Spleen (tissue), 11 donors: ENCODE results near the gene MCC. TPM values are rescaled to one million over a fixed set of nuclear protein-coding genes. Genes with fewer than 3 reads are reported as not detected.
A peak's percentile ranks its signal among the peaks of the same experiment; 100 is the strongest.

Source experiments
- DNase-seq: peaks from one replicate; pipeline ENCODE4 v3.0.0-alpha.2; 2020
- H3K27ac ChIP-seq, 8 donors: fragments of 200-600 bp; sonication (generic) in 7 of 8; 1 replicate in 4 of 8; 2 replicates in 4 of 8; pipeline versions ENCODE4 v1.5.0 to v1.8.0; 2016 to 2021; ENCODE audit warnings: inconsistent platforms in 4 of 8, mild to moderate bottlenecking in 4 of 8, moderate library complexity in 1 of 8
- H3K27me3 ChIP-seq, 7 donors: fragments of 200-600 bp; sonication (generic) in 6 of 7; replicated peaks in 1 of 7; 1 replicate in 4 of 7; 2 replicates in 3 of 7; pipeline versions ENCODE4 v1.5.0 to v1.8.0; 2016 to 2021; ENCODE audit warnings: inconsistent platforms in 3 of 7, mild to moderate bottlenecking in 1 of 7
- H3K36me3 ChIP-seq, 6 donors: fragments of 200-600 bp; sonication (generic) in 5 of 6; 1 replicate in 4 of 6; 2 replicates in 2 of 6; pipeline versions ENCODE4 v1.5.0 to v1.8.0; 2016 to 2021; ENCODE audit warnings: inconsistent platforms in 2 of 6
- H3K4me1 ChIP-seq, 6 donors: fragments of 200-600 bp; sonication (generic) in 5 of 6; 1 replicate in 3 of 6; 2 replicates in 3 of 6; pipeline versions ENCODE4 v1.5.0 to v1.8.0; 2016 to 2021; ENCODE audit warnings: inconsistent platforms in 3 of 6
- H3K4me3 ChIP-seq, 8 donors: fragments of 200-600 bp; sonication (generic) in 7 of 8; 1 replicate in 4 of 8; 2 replicates in 4 of 8; pipeline versions ENCODE4 v1.5.0 to v1.8.0; 2016 to 2021; ENCODE audit warnings: inconsistent platforms in 4 of 8, mild to moderate bottlenecking in 4 of 8, moderate library complexity in 2 of 8
- H3K9me3 ChIP-seq, 8 donors: fragments of 200-600 bp; sonication (generic) in 7 of 8; 1 replicate in 4 of 8; 2 replicates in 4 of 8; pipeline versions ENCODE4 v1.5.0 to v1.8.0; 2016 to 2021; ENCODE audit warnings: inconsistent platforms in 4 of 8
- POLR2A ChIP-seq, 3 donors: fragments of 450-650 bp; IDR thresholded peaks; one replicate each; pipeline ENCODE4 v1.5.1; 2017; ENCODE audit warnings: antibody characterized with exemption in 3 of 3, mild to moderate bottlenecking in 1 of 3
- POLR2AphosphoS5 ChIP-seq, 3 donors: sonication (generic); formaldehyde crosslinking; IDR thresholded peaks; one replicate each; pipeline ENCODE4 v1.5.1; 2017; ENCODE audit warnings: antibody characterized with exemption in 3 of 3
- WGBS, 5 donors: extraction: QIAGEN DNeasy Blood & Tissue Kit in 3 of 5; methylation state at CpG; one replicate each; pipeline versions ENCODE4 v1.1.5 to v1.1.7; 2013 to 2018; 5-methylcytosine and 5-hydroxymethylcytosine counted together
- intact Hi-C: fragments of 100-400 bp; cut with DNase I; formaldehyde crosslinking; loops from one replicate; pipeline ENCODE4 v1.15.0; 2023; ENCODE audit warnings: low total_unique reads
- polyA plus RNA-seq, 3 donors: library from polyadenylated mRNA; stranded (reverse); fragments of 200-250 nt; gene quantifications; one replicate each; pipeline ENCODE4 v1.2.1, GENCODE V29; 2013
- total RNA-seq, 7 donors: library from RNA; depleted of rRNA in 3 of 7; stranded (reverse); fragments of >200 nt in 3 of 7; fragmentation: NEBNext Ultra II Directional in 4 of 7; extraction: Animal tissue kit (Norgen Biotek cat#: 25700) in 4 of 7; gene quantifications; one replicate each; pipeline versions ENCODE4 v1.1.0 to v1.2.1, GENCODE V29; 2016 to 2021
- TF ChIP-seq, protein P1 (sequence below), 11 experiments: fragments of 200-600 bp in 7 of 11; fragments of 450-650 bp in 4 of 11; sonication (generic) in 4 of 11; IDR thresholded peaks in 8 of 11; conservative IDR thresholded peaks in 3 of 11; 1 replicate in 7 of 11; 2 replicates in 4 of 11; pipeline versions ENCODE4 v1.4.0 to v1.8.0; 2016 to 2021; ENCODE audit warnings: antibody characterized with exemption in 11 of 11, inconsistent platforms in 4 of 11, mild to moderate bottlenecking in 1 of 11
- donor health status: healthy with polysubstance abuse.
- donor health status: DM: no; HTN: no; CAD: no; lungs with moderate emphysema.
- donor health status: DM: no; HTN: no; CAD: no.
- donor health status: Bipolar disorder and iron deficiency.
- donor health status: healthy.
- donor health status: DM: no; HTN: no; CAD: no.
- donor health status: DM: yes; HTN: yes; CAD: no.

MCC gene
- total and polyA plus RNA-seq, 10 donors = 1.3 to 32.8 (median 15.8) TPM

- WGBS, 5 donors = 53 to 62% (median 55%) methylated on average over 6 of the region's 6 CpGs
- intact Hi-C loops = no loop called here
- H3K27ac ChIP-seq = no peak overlapping the region
These were observed 429.5 kb downstream of the MCC start for GRCh38 chr5:113058706-113059226.

GRCh38 chr5:113058269-113058668 is 430.0 kb downstream of the MCC start:
- 87 to 92% (median 91%) methylated on average over 5 of the region's 5 CpGs for WGBS, 5 donors
- no peak overlapping the region for H3K4me3 ChIP-seq
- DNase-seq = peak; percentile 41
- no peaks in the 10 kb centered on the region for H3K27me3 ChIP-seq
- intact Hi-C loops = no loop called here
- H3K27ac ChIP-seq = no peak overlapping the region
- H3K36me3 ChIP-seq = peaks cover 0 to 12% (median 0%) of the 10 kb centered on the region in 6 donors
- no peaks in the 10 kb centered on the region for H3K9me3 ChIP-seq
- peaks cover 0 to 16% (median 0%) of the 10 kb centered on the region in 6 donors for H3K4me1 ChIP-seq
- TF ChIP-seq, protein P1, sequence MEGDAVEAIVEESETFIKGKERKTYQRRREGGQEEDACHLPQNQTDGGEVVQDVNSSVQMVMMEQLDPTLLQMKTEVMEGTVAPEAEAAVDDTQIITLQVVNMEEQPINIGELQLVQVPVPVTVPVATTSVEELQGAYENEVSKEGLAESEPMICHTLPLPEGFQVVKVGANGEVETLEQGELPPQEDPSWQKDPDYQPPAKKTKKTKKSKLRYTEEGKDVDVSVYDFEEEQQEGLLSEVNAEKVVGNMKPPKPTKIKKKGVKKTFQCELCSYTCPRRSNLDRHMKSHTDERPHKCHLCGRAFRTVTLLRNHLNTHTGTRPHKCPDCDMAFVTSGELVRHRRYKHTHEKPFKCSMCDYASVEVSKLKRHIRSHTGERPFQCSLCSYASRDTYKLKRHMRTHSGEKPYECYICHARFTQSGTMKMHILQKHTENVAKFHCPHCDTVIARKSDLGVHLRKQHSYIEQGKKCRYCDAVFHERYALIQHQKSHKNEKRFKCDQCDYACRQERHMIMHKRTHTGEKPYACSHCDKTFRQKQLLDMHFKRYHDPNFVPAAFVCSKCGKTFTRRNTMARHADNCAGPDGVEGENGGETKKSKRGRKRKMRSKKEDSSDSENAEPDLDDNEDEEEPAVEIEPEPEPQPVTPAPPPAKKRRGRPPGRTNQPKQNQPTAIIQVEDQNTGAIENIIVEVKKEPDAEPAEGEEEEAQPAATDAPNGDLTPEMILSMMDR (IDR thresholded peaks at IDR 0.05 in 8 of 11, conservative IDR thresholded peaks at IDR 0.05 in 3 of 11) = no peak
- TF ChIP-seq POLR2AphosphoS5 (IDR thresholded peaks at IDR 0.05) = no peak
- TF ChIP-seq POLR2A (IDR thresholded peaks at IDR 0.05) = no peak

More at GRCh38 chr5:113058706-113059226, 429.5 kb downstream of the MCC start:
- no peak overlapping the region for H3K4me3 ChIP-seq
- H3K4me1 ChIP-seq = peaks cover 0 to 16% (median 0%) of the 10 kb centered on the region in 6 donors
- H3K27me3 ChIP-seq = no peaks in the 10 kb centered on the region
- H3K36me3 ChIP-seq = peaks cover 0 to 13% (median 0%) of the 10 kb centered on the region in 6 donors
- H3K9me3 ChIP-seq = no peaks in the 10 kb centered on the region
- no peak for DNase-seq
- TF ChIP-seq POLR2A (IDR thresholded peaks at IDR 0.05) = no peak
- TF ChIP-seq, protein P1 (IDR thresholded peaks at IDR 0.05 in 8 of 11, conservative IDR thresholded peaks at IDR 0.05 in 3 of 11) = no peak
- no peak for TF ChIP-seq POLR2AphosphoS5 (IDR thresholded peaks at IDR 0.05)

- H3K27ac ChIP-seq = no peak overlapping the region
- no peaks in the 10 kb centered on the region for H3K27me3 ChIP-seq
- H3K9me3 ChIP-seq = no peaks in the 10 kb centered on the region
- peaks cover 0 to 11% (median 0%) of the 10 kb centered on the region in 6 donors for H3K36me3 ChIP-seq
- peak; percentile 47 for DNase-seq
- TF ChIP-seq POLR2AphosphoS5 (IDR thresholded peaks at IDR 0.05) (no peak), POLR2A (IDR thresholded peaks at IDR 0.05) (no peak)
- TF ChIP-seq, protein P1 (IDR thresholded peaks at IDR 0.05 in 8 of 11, conservative IDR thresholded peaks at IDR 0.05 in 3 of 11) = no peak
- intact Hi-C loops = no loop called here
- 87 to 96% (median 91%) methylated on average over 14 of the region's 14 CpGs for WGBS, 5 donors
- no peak overlapping the region for H3K4me3 ChIP-seq
- peaks cover 0 to 9% (median 0%) of the 10 kb centered on the region in 6 donors for H3K4me1 ChIP-seq
These were observed 430.7 kb downstream of the MCC start for GRCh38 chr5:113057557-113057984.

- WGBS, 5 donors = 58 to 83% (median 65%) methylated on average over 5 of the region's 5 CpGs
- TF ChIP-seq, protein P1 (IDR thresholded peaks at IDR 0.05 in 8 of 11, conservative IDR thresholded peaks at IDR 0.05 in 3 of 11) = no peak
- no peak for TF ChIP-seq POLR2AphosphoS5 (IDR thresholded peaks at IDR 0.05)
- TF ChIP-seq POLR2A (IDR thresholded peaks at IDR 0.05) = no peak
These were observed 431.3 kb downstream of the MCC start for GRCh38 chr5:113056988-113057387.

More at GRCh38 chr5:113056988-113057387, 431.3 kb downstream of the MCC start:
- Histone ChIP-seq H3K27me3 (no peaks in the 10 kb centered on the region), H3K4me1 (peaks cover 0 to 3% (median 0%) of the 10 kb centered on the region in 6 donors), H3K27ac (no peak overlapping the region), H3K9me3 (no peaks in the 10 kb centered on the region), H3K36me3 (peaks cover 0 to 11% (median 0%) of the 10 kb centered on the region in 6 donors), H3K4me3 (no peak overlapping the region)
- intact Hi-C loops = no loop called here
- no peak for DNase-seq
